ENCODE data around the gene HRNR.

HRNR gene

DNA sequence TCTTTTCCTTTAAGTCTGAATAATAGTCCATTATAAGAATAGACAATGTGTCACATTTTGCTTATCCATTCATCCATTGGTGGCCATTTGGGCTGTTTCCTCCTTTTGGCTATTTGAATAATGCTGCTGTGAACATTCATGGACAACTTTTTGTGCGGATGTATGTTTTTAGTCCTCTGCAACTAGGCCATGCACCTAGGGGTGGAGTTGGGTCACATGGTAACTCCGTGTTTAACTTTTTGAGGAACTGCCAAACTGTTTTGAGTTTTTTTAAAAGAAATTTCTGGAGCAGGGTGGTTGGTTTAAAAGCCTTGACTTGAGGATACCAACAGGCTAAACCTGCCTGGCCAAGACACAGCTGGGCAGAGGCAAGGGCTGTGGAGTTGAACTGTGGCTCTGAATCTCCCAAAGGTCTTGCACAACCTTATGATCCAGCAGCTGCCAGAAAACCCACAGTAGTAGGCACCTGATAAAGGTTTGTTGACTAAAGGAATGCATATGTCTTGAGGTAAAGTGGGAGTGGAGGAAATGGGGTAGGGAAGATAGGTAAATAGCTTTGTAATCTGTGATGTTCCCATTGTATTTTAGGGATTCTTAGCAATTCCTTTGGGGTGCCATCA, 59.4 kb downstream of the HRNR start:
- TF ChIP-seq, protein P1, sequence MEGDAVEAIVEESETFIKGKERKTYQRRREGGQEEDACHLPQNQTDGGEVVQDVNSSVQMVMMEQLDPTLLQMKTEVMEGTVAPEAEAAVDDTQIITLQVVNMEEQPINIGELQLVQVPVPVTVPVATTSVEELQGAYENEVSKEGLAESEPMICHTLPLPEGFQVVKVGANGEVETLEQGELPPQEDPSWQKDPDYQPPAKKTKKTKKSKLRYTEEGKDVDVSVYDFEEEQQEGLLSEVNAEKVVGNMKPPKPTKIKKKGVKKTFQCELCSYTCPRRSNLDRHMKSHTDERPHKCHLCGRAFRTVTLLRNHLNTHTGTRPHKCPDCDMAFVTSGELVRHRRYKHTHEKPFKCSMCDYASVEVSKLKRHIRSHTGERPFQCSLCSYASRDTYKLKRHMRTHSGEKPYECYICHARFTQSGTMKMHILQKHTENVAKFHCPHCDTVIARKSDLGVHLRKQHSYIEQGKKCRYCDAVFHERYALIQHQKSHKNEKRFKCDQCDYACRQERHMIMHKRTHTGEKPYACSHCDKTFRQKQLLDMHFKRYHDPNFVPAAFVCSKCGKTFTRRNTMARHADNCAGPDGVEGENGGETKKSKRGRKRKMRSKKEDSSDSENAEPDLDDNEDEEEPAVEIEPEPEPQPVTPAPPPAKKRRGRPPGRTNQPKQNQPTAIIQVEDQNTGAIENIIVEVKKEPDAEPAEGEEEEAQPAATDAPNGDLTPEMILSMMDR (IDR thresholded peaks at IDR 0.05; ENCODE audit: low read depth, low read length, missing control alignments) = no peak

DNA sequence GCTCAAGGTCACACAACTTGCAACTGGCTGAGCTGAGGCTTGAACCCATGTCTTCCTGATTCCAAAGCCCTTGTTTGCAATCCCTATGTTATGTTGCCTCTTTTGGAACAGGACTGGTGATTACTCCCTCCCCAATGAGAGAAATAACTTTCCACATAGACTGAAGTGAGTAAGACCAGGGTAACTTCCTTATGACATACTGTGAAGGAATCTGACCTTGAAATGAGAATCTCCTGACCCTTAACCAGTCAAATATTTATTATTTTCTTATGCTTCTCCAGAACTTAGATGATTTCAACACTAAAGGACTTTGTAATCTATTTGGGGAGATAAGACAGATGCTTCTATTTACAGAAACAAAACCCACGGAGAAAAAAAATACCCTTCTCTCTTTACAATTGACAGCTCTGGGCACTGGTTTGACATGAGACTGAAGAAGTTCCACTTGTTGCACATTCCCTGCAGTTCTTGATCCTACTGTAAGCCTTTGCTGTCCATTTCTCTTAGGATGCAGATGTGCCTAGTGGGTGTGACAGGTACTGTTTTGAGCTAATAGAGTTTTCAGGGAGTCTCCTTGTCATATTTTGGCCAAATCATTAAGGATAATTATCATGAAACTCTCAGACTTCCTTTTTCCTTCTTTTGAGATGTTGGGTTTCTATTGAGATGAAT, 61.1 kb downstream of the HRNR start:
- DNase-seq (ENCODE audit: low read depth) = no peak
- TF ChIP-seq, protein P1 (IDR thresholded peaks at IDR 0.05; ENCODE audit: low read depth, low read length, missing control alignments) = no peak
- H3K4me3 ChIP-seq (ENCODE audit: low read depth, low read length) = no peak overlapping the region

More for the DNA sequence above, 59.4 kb downstream of the HRNR start:
- DNase-seq (ENCODE audit: low read depth) = no peak
- H3K4me3 ChIP-seq (ENCODE audit: low read depth, low read length) = no peak overlapping the region
